GM23248 (cell line): ENCODE data around the gene CDH20. TPM values are rescaled to one million over a fixed set of nuclear protein-coding genes. Genes with fewer than 3 reads are reported as not detected.

Source experiments
- DNase-seq: peaks from one replicate; pipeline ENCODE4 v3.0.0-alpha.2; 2015
- H2AFZ ChIP-seq: fragments of 200-600 bp; sonication (generic); 2 replicates; pipeline ENCODE4 v1.6.1; 2016; ENCODE audit warnings: antibody characterized with exemption
- H3F3A ChIP-seq: fragments of 200-600 bp; sonication (generic); 2 replicates; pipeline ENCODE4 v1.6.1; 2016; ENCODE audit warnings: mild to moderate bottlenecking, antibody characterized with exemption, mixed run types; ENCODE audit not compliant: insufficient read depth
- H3K27ac ChIP-seq: fragments of 200-600 bp; sonication (generic); 2 replicates; pipeline ENCODE4 v1.5.1; 2016; ENCODE audit warnings: mild to moderate bottlenecking
- H3K27me3 ChIP-seq: fragments of 200-600 bp; sonication (generic); replicated peaks from 2 replicates; pipeline ENCODE4 v1.6.1; 2016; ENCODE audit warnings: mild to moderate bottlenecking; ENCODE audit not compliant: insufficient read depth
- H3K36me3 ChIP-seq: fragments of 200-600 bp; sonication (generic); 2 replicates; pipeline ENCODE4 v1.6.1; 2016; ENCODE audit warnings: low read depth, mild to moderate bottlenecking
- H3K4me1 ChIP-seq: fragments of 200-600 bp; sonication (generic); 2 replicates; pipeline ENCODE4 v1.6.1; 2016; ENCODE audit warnings: mild to moderate bottlenecking; ENCODE audit not compliant: insufficient read depth
- H3K4me2 ChIP-seq: fragments of 200-600 bp; sonication (generic); one replicate; pipeline ENCODE4 v1.6.1; 2016; ENCODE audit warnings: mild to moderate bottlenecking; ENCODE audit not compliant: unreplicated experiment
- H3K4me3 ChIP-seq: fragments of 200-600 bp; sonication (generic); 2 replicates; pipeline ENCODE4 v1.5.1; 2016; ENCODE audit warnings: mild to moderate bottlenecking
- H3K79me2 ChIP-seq: fragments of 200-600 bp; sonication (generic); 2 replicates; pipeline ENCODE4 v1.6.1; 2016; ENCODE audit warnings: mild to moderate bottlenecking; ENCODE audit not compliant: insufficient read depth
- H3K9ac ChIP-seq: fragments of 200-600 bp; sonication (generic); 2 replicates; pipeline ENCODE4 v1.6.1; 2016; ENCODE audit warnings: mild to moderate bottlenecking
- H3K9me2 ChIP-seq: fragments of 200-600 bp; sonication (generic); 2 replicates; pipeline ENCODE4 v1.6.1; 2016; ENCODE audit warnings: mixed run types, mild to moderate bottlenecking, moderate library complexity; ENCODE audit not compliant: insufficient read depth
- H3K9me3 ChIP-seq: fragments of 200-600 bp; sonication (generic); one replicate; pipeline ENCODE4 v1.6.1; 2017; ENCODE audit warnings: low read depth
- H4K20me1 ChIP-seq: fragments of 200-600 bp; sonication (generic); 2 replicates; pipeline ENCODE4 v1.6.0; 2016; ENCODE audit not compliant: insufficient read depth
- EZH2 ChIP-seq: fragments of 200-600 bp; sonication (generic); IDR thresholded peaks from 2 replicates; pipeline ENCODE4 v1.6.1; 2018; ENCODE audit warnings: antibody characterized with exemption, mild to moderate bottlenecking; ENCODE audit not compliant: insufficient read depth, poor library complexity, severe bottlenecking
- EZH2phosphoT487 ChIP-seq: fragments of 200-600 bp; sonication (generic); IDR thresholded peaks from 2 replicates; pipeline ENCODE4 v1.6.1; 2018; ENCODE audit warnings: antibody characterized with exemption, moderate library complexity, mild to moderate bottlenecking, low read depth; ENCODE audit not compliant: insufficient read depth
- WGBS, 2 experiments: methylation state at CpG; one replicate each; pipeline ENCODE4 v1.1.6; 2015 to 2017; ENCODE audit warnings: low lambda C conversion rate in 2 of 2, low coverage in 1 of 2; ENCODE audit errors: missing lambda C conversion rate in 2 of 2; 5-methylcytosine and 5-hydroxymethylcytosine counted together
- in situ Hi-C: fragments of 300-500 bp; cut with MboI; formaldehyde crosslinking; loops from 2 replicates; pipeline ENCODE4 v1.15.0; 2020
- polyA plus RNA-seq: library from polyadenylated mRNA; unstranded; fragments of >200 nt; fragmentation: Nextera tagmentation; extraction: Ambion mirVana; gene quantifications from 2 replicates; pipeline ENCODE4 v1.2.1, GENCODE V29; 2016
- total RNA-seq: library from RNA; depleted of rRNA; stranded (reverse); fragments of >200 nt; shearing (Covaris generic); gene quantifications from 2 replicates; pipeline ENCODE4 v1.2.3, GENCODE V29; 2014

The CDH20 gene
- total and polyA plus RNA-seq, 2 experiments from 2014 or later: not detected

GRCh38 chr18:61549416-61549815 lies 216.2 kb downstream of the CDH20 start:
- peaks cover 6% of the 10 kb centered on the region; the same call in 1 of the 2 replicates for H3K4me1 ChIP-seq
- H3K9me2 ChIP-seq: no peaks in the 10 kb centered on the region
- no peak overlapping the region for H3K4me3 ChIP-seq
- H3K27ac ChIP-seq: no peak overlapping the region
- H2AFZ ChIP-seq: no peak overlapping the region
- TF ChIP-seq EZH2 (no peak), EZH2phosphoT487 (no peak)
- WGBS, 2 experiments: 94 to 95% methylated on average over 3 of the region's 3 CpGs
- no peaks in the 10 kb centered on the region for H3K79me2 ChIP-seq
- no peaks in the 10 kb centered on the region for H3K27me3 ChIP-seq
- H3K9ac ChIP-seq: no peak overlapping the region
- in situ Hi-C loops: no loop called here
- no peak for DNase-seq
- H4K20me1 ChIP-seq: no peaks in the 10 kb centered on the region
- no peak overlapping the region for H3K4me2 ChIP-seq
- no peaks in the 10 kb centered on the region for H3K9me3 ChIP-seq
- no peaks in the 10 kb centered on the region for H3F3A ChIP-seq
- no peaks in the 10 kb centered on the region for H3K36me3 ChIP-seq

DNA sequence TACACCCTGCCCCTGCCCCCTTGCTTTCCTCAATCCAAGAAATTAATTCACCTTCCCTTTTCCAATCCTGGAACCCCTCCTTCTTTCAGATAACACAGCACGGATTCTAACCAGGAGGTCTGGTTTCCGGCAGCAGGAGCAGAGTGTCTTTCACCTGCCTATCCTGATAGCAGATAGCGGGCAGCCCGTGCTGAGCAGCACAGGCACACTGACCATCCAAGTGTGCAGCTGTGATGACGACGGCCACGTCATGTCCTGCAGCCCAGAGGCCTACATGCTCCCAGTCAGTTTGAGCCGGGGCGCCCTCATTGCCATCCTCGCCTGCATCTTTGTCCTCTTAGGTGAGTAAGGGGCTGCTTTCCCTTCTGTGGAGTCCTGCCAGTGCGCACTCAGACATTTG lies 216.7 kb downstream of the CDH20 start:
- Histone ChIP-seq H3K36me3 (no peaks in the 10 kb centered on the region), H3K4me1 (peaks cover 6% of the 10 kb centered on the region; the same call in 1 of the 2 replicates), H3K4me3 (no peak overlapping the region), H3K27me3 (no peaks in the 10 kb centered on the region), H3K79me2 (no peaks in the 10 kb centered on the region), H3K9me3 (no peaks in the 10 kb centered on the region), H3K9me2 (no peaks in the 10 kb centered on the region), H3K9ac (no peak overlapping the region), H3F3A (no peaks in the 10 kb centered on the region), H4K20me1 (no peaks in the 10 kb centered on the region), H2AFZ (no peak overlapping the region), H3K27ac (no peak overlapping the region), H3K4me2 (no peak overlapping the region)
- 90 to 95% methylated on average over 11 of the region's 11 CpGs for WGBS, 2 experiments
- no peak for TF ChIP-seq EZH2
- TF ChIP-seq EZH2phosphoT487: no peak
- in situ Hi-C loops: no loop called here
- no peak for DNase-seq

DNA sequence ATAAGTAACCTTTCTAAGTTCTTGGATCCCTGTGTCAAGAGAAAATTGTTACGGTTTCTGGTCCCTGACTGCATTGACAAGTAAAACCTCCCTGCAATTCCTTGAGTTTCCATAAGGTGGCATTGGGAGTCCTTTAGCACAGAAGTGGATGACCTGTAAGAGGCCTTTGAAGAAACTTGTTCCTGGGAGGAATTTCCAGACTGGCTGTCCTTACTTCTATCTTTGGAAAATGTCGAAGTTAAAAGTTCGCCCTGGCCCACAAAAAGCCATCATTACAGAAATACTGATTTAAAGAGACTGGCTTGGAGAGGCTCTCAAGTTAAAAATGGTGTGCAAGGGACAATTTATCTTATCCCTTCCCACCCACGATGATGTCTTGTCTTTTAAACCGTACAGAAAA lies 218.4 kb downstream of the CDH20 start:
- peak overlapping the region; percentile 47; the same call in 1 of the 2 replicates for H2AFZ ChIP-seq
- TF ChIP-seq EZH2 (no peak), EZH2phosphoT487 (no peak)
- H3K27me3 ChIP-seq: no peaks in the 10 kb centered on the region
- no peak overlapping the region for H3K4me3 ChIP-seq
- H3K27ac ChIP-seq: no peak overlapping the region
- WGBS, 2 experiments: 38 to 40% methylated on average over 5 of the region's 5 CpGs
- no peaks in the 10 kb centered on the region for H4K20me1 ChIP-seq
- in situ Hi-C loops: no loop called here
- no peaks in the 10 kb centered on the region for H3K79me2 ChIP-seq
- no peaks in the 10 kb centered on the region for H3F3A ChIP-seq
- H3K9me3 ChIP-seq: no peaks in the 10 kb centered on the region
- H3K4me2 ChIP-seq: no peak overlapping the region
- H3K9ac ChIP-seq: no peak overlapping the region
- H3K4me1 ChIP-seq: peaks cover 3% of the 10 kb centered on the region; the same call in 1 of the 2 replicates
- no peaks in the 10 kb centered on the region for H3K36me3 ChIP-seq
- no peaks in the 10 kb centered on the region for H3K9me2 ChIP-seq
- DNase-seq: peak; percentile 77

DNA sequence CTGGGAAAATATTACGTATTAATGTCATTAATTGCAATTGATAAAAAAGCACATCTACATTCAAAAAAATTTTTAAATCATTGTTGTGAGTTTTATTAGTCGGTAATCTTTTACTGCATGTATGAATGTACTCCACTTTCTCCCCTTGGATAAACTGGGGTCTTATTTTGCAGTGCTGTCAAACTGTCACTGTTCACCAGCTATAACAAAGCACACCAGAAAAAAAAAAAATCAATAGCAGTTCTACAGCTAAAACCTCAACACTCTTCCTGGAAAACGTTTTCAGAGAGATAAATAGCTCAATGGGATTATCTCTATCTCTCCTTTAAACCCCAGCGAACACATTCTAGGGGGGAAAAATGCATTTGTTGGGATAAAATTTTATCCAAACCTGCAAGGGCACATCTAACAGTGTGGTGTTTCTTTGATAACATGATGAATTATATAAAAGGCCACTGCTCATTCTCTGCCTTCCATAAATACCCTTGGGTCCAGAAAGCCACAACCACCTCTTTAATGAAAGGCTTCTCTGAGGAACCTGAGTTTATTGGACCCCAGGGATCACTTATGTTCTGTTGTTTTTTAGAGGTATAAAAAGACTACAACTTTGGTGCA lies 219.9 kb downstream of the CDH20 start:
- Histone ChIP-seq H3F3A (no peaks in the 10 kb centered on the region), H3K4me1 (no peaks in the 10 kb centered on the region), H3K9me3 (no peaks in the 10 kb centered on the region), H3K9ac (no peak overlapping the region), H4K20me1 (no peaks in the 10 kb centered on the region), H3K9me2 (no peaks in the 10 kb centered on the region), H3K79me2 (no peaks in the 10 kb centered on the region), H2AFZ (no peak overlapping the region), H3K4me2 (no peak overlapping the region), H3K27ac (no peak overlapping the region), H3K27me3 (no peaks in the 10 kb centered on the region), H3K36me3 (no peaks in the 10 kb centered on the region), H3K4me3 (no peak overlapping the region)
- DNase-seq: no peak
- WGBS, 2 experiments: 80 to 84% methylated on average over 4 of the region's 4 CpGs
- in situ Hi-C loops: no loop called here
- TF ChIP-seq EZH2 (no peak), EZH2phosphoT487 (no peak)
